HG03175 (cell line): Measurements from ENCODE around the gene UGT1A10.
"Not testable (repeated sequence)": the region's sequence is repeated elsewhere in the genome, so short reads cannot be mapped to it uniquely, and the experiment has no call there.

Experiments used
- ATAC-seq: cut with Tn5 transposase; IDR thresholded peaks from one replicate; pipeline ENCODE4 v1.9.1; 2021; ENCODE audit warnings: mild to moderate bottlenecking, moderate library complexity; ENCODE audit not compliant: unreplicated experiment

UGT1A10 gene

GRCh38 chr2:233691443-233692433 is 55.5 kb downstream of the UGT1A10 start:
- ATAC-seq = no peak

GRCh38 chr2:233692648-233693047 is 56.4 kb downstream of the UGT1A10 start, which contains the start of gene UGT1A6:
Gene UGT1A6, plus strand, starts transcription at chr2:233692890. Its CDS starts 115 bp downstream, at chr2:233693005.
- no peak for ATAC-seq

- no peak for ATAC-seq
Observed at GRCh38 chr2:233693963-233694362, 57.7 kb downstream of the UGT1A10 start.

GRCh38 chr2:233698740-233699139 is 62.5 kb downstream of the UGT1A10 start:
- ATAC-seq = no peak

GRCh38 chr2:233699424-233700027 is 63.3 kb downstream of the UGT1A10 start:
- no peak for ATAC-seq

GRCh38 chr2:233700028-233700635 is 63.9 kb downstream of the UGT1A10 start:
- no peak for ATAC-seq

- ATAC-seq = not testable (repeated sequence)
Observed at GRCh38 chr2:233700842-233701241, 64.6 kb downstream of the UGT1A10 start.

GRCh38 chr2:233702238-233702637 is 66.0 kb downstream of the UGT1A10 start:
- no peak for ATAC-seq

- no peak for ATAC-seq
Observed at GRCh38 chr2:233705911-233706506, 69.8 kb downstream of the UGT1A10 start.

- ATAC-seq = no peak
Observed at GRCh38 chr2:233706720-233707119, 70.5 kb downstream of the UGT1A10 start.

GRCh38 chr2:233707940-233708644 is 71.8 kb downstream of the UGT1A10 start:
- ATAC-seq = no peak

GRCh38 chr2:233708942-233709341 is 72.7 kb downstream of the UGT1A10 start:
- no peak for ATAC-seq

GRCh38 chr2:233711312-233712008 is 75.2 kb downstream of the UGT1A10 start:
- ATAC-seq = peak; percentile 62

- no peak for ATAC-seq
Observed at GRCh38 chr2:233712611-233713261, 76.5 kb downstream of the UGT1A10 start, which contains the start of gene UGT1A5. Gene UGT1A5, plus strand, starts transcription at chr2:233712907. Its CDS starts 85 bp downstream, at chr2:233712992.

- no peak for ATAC-seq
Observed at GRCh38 chr2:233713262-233713615, 77.0 kb downstream of the UGT1A10 start.

GRCh38 chr2:233714121-233714520 is 77.9 kb downstream of the UGT1A10 start:
- no peak for ATAC-seq

GRCh38 chr2:233718552-233718951 is 82.3 kb downstream of the UGT1A10 start, which contains the start of gene UGT1A4:
Gene UGT1A4, plus strand, starts transcription at chr2:233718736. Its CDS starts 85 bp downstream, at chr2:233718821.
- no peak for ATAC-seq

GRCh38 chr2:233728723-233729301 is 92.6 kb downstream of the UGT1A10 start, which contains the start of gene UGT1A3:
Gene UGT1A3, plus strand, starts transcription at chr2:233729042. Its CDS starts 85 bp downstream, at chr2:233729127.
- ATAC-seq = no peak
